ENCODE data around the gene RAD23A. TPM values are rescaled to one million over a fixed set of nuclear protein-coding genes. Genes with fewer than 3 reads are reported as not detected.

RAD23A gene
- total and polyA plus RNA-seq, 9 of the 15 experiments (the other 6 are each of a cell fraction or from before 2014, with no cell fraction given), result 9.5 to 181 (median 101) TPM

- DNase-seq (ENCODE audit: extremely low read depth in 1 of 4, low spot score in 3 of 4) (peak in 1 of 4 experiments; percentile 9), FAIRE-seq (peak; percentile 11), ATAC-seq (no peak)
- Histone ChIP-seq H3K36me3 (ENCODE audit: control insufficient read depth, insufficient read depth, low read length) (peaks cover 64% of the 10 kb centered on the region; the same call in 2 of the 3 replicates), H3K27ac (ENCODE audit: extremely low read depth, low read depth, low read length) (peak overlapping the region; percentile 4; the same call in 1 of the 3 replicates), H2AFZ (ENCODE audit: low read depth, low read length) (no peak overlapping the region), H3K9me3 (replicated peaks; ENCODE audit: control insufficient read depth, insufficient read depth, low read depth, low read length) (no peaks in the 10 kb centered on the region), H3K4me3 (no peak overlapping the region), H3K4me1 (replicated peaks in 1 of 2; ENCODE audit: control insufficient read depth in 2 of 2, insufficient read depth in 2 of 2, low read length in 2 of 2) (peaks cover 0 to 41% of the 10 kb centered on the region in 2 experiments; a peak in 3 of 5 replicates), H3K9me1 (ENCODE audit: control insufficient read depth, insufficient read depth, low read length) (no peaks in the 10 kb centered on the region), H3K27me3 (ENCODE audit: control insufficient read depth in 2 of 2, insufficient read depth in 2 of 2, low read length in 2 of 2) (no peaks in the 10 kb centered on the region), H3K9ac (ENCODE audit: insufficient read depth in 1 of 2, low read depth in 2 of 2, low read length in 2 of 2) (peak overlapping the region in 1 of 2 experiments; percentile 61; a peak in 2 of 4 replicates), H3K4me2 (ENCODE audit: insufficient read depth, low read length) (no peak overlapping the region), H4K20me1 (replicated peaks; ENCODE audit: control insufficient read depth, insufficient read depth, low read length) (no peaks in the 10 kb centered on the region; the same call in 1 of the 2 replicates), H3K79me2 (ENCODE audit: control insufficient read depth, insufficient read depth, low read length) (peaks cover 57% of the 10 kb centered on the region)
- intact Hi-C loops (cut with micrococcal nuclease), result no loop called here
- no TSS peak for BruUV-seq (replicated peaks)
- ChIA-PET CTCF (ENCODE audit: low intra/inter-chr PET ratio) (no interaction called here), POLR2A (interaction anchor here (0.6 to 3.7 kb wide), 11 partner anchors 8 to 209 kb away, joined by 3 to 18 read pairs (median 4); partner anchors contain the start of genes DAND5, GCDH, KLF1 and RAD23A)
- WGBS (ENCODE audit: insufficient coverage, low coverage, missing lambda C conversion rate), result 85% methylated on average over 6 of the region's 12 CpGs
- TF ChIP-seq HMGN3 (IDR thresholded peaks at IDR 0.05; ENCODE audit: borderline replicate concordance, extremely low read depth, insufficient read length, low read depth, low read length) (peak; percentile 29), POLR2A (conservative IDR thresholded peaks at IDR 0.05) (peak; percentile 58), ZBTB33 (CRISPR knock-in tag; IDR thresholded peaks at IDR 0.05) (peak; percentile 68; the same call in 1 of the 2 replicates), FOS (IDR thresholded peaks at IDR 0.05; ENCODE audit: extremely low read depth, insufficient read length) (no peak), SUPT5H (IDR thresholded peaks at IDR 0.05) (peak; percentile 59; the same call in 1 of the 2 replicates), NFIC (IDR thresholded peaks at IDR 0.05) (peak; percentile 59; the same call in 1 of the 2 replicates), SIRT6 (IDR thresholded peaks at IDR 0.05; ENCODE audit: low read depth, low read length) (peak; percentile 64), POLR2G (IDR thresholded peaks at IDR 0.05; ENCODE audit: low read depth, low read length) (peak; percentile 74), RBFOX2 (IDR thresholded peaks at IDR 0.05; ENCODE audit: low read depth, low read length) (peak; percentile 63), ZNF79 (CRISPR knock-in tag; IDR thresholded peaks at IDR 0.05; ENCODE audit: low read depth) (no peak)
- in situ Hi-C loops (cut with MboI), result no loop called here
Observed at GRCh38 chr19:12953799-12954611, 8.3 kb downstream of the RAD23A start.

All from K562 (cell line).